ENCODE data around the gene PARP6. TPM values are rescaled to one million over a fixed set of nuclear protein-coding genes. Genes with fewer than 3 reads are reported as not detected.
A peak's percentile ranks its signal among the peaks of the same experiment; 100 is the strongest.

The PARP6 gene
- polyA plus RNA-seq, 3 donors, result 12.9 to 165 (median 13.5) TPM

DNA sequence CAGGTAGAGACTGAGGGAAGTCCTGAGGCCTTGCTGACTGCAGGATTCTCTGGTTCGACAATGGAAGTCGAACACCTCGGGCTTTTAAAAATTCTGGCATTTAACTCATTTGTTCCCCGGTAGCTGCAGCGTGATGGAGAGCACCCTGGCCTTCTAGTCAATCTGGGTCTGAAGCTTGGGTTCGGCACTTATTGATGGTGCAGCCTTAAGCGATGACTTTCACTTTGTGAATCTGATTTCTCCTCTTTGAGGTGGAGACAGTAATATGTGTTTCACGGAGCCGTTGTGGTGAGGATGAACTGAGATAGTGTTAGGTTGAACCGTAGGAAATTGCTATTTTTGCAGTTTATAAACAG lies 621 bp upstream of the PARP6 start:
- Mint-ChIP-seq H3K36me3 (peaks cover 14 to 31% of the 10 kb centered on the region in 2 donors), H3K27ac (peak overlapping the region; percentile 62 to 89 (median 79)), H3K4me1 (peaks cover 27% of the 10 kb centered on the region), H3K9me3 (peaks cover 0 to 2% (median 0%) of the 10 kb centered on the region in 7 donors), H3K27me3 (ENCODE audit: low read depth in 3 of 3) (peaks cover 2 to 7% (median 5%) of the 10 kb centered on the region in 3 donors), H3K4me3 (peak overlapping the region; percentile 74 to 85)
- 44% methylated on average over 5 of the region's 10 CpGs for whole genome bisulfite sequencing (ENCODE audit: insufficient coverage)
- TF ChIP-seq, protein P1, sequence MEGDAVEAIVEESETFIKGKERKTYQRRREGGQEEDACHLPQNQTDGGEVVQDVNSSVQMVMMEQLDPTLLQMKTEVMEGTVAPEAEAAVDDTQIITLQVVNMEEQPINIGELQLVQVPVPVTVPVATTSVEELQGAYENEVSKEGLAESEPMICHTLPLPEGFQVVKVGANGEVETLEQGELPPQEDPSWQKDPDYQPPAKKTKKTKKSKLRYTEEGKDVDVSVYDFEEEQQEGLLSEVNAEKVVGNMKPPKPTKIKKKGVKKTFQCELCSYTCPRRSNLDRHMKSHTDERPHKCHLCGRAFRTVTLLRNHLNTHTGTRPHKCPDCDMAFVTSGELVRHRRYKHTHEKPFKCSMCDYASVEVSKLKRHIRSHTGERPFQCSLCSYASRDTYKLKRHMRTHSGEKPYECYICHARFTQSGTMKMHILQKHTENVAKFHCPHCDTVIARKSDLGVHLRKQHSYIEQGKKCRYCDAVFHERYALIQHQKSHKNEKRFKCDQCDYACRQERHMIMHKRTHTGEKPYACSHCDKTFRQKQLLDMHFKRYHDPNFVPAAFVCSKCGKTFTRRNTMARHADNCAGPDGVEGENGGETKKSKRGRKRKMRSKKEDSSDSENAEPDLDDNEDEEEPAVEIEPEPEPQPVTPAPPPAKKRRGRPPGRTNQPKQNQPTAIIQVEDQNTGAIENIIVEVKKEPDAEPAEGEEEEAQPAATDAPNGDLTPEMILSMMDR (IDR thresholded peaks at IDR 0.05), result peak; percentile 48
- intact Hi-C loops (cut with micrococcal nuclease), result loop anchor here (1.0 to 5.0 kb wide), 4 partner anchors 41 to 154 kb away; partner anchors contain the start of genes GRAMD2A (in 2 of the 2), PKM (in 2 of the 2), MYO9A (in 1 of the 2) and SENP8 (in 1 of the 2)
- Histone ChIP-seq H3K79me2 (ENCODE audit: insufficient read depth, low read length) (peaks cover 20% of the 10 kb centered on the region), H2AFZ (ENCODE audit: insufficient read depth, low read depth, low read length, poor library complexity, severe bottlenecking) (peak overlapping the region; percentile 62), H3K36me3 (replicated peaks in 1 of 2; ENCODE audit: control insufficient read depth in 1 of 2, insufficient read depth in 2 of 2, low read length in 2 of 2) (peaks cover 5 to 10% of the 10 kb centered on the region in 2 donors), H4K20me1 (ENCODE audit: insufficient read depth, low read length) (no peaks in the 10 kb centered on the region), H3K9me3 (replicated peaks in 1 of 2; ENCODE audit: control insufficient read depth in 1 of 2, insufficient read depth in 1 of 2, low read length in 2 of 2) (no peaks in the 10 kb centered on the region), H3K27me3 (ENCODE audit: control insufficient read depth in 2 of 2, insufficient read depth in 2 of 2, low read length in 2 of 2) (no peaks in the 10 kb centered on the region), H3K4me1 (ENCODE audit: control insufficient read depth in 1 of 2, insufficient read depth in 2 of 2, low read length in 2 of 2) (peaks cover 15 to 20% of the 10 kb centered on the region in 2 donors), H3K27ac (ENCODE audit: low read depth in 1 of 2, low read length in 2 of 2) (peak overlapping the region; percentile 14 to 55), H3K4me2 (replicated peaks; ENCODE audit: extremely low read depth, low read length, poor library complexity, severe bottlenecking) (peak overlapping the region; percentile 73), H3K9ac (ENCODE audit: insufficient read depth, low read length, poor library complexity, severe bottlenecking) (no peak overlapping the region), H3K4me3 (replicated peaks in 1 of 3; ENCODE audit: low read depth in 2 of 3, low read length in 3 of 3) (peak overlapping the region; percentile 29 to 70 (median 32))
- DNase-seq, result no peak

- Mint-ChIP-seq H3K27ac (peak overlapping the region; percentile 83 to 93 (median 88)), H3K4me1 (peaks cover 27% of the 10 kb centered on the region), H3K36me3 (peaks cover 22 to 39% of the 10 kb centered on the region in 2 donors), H3K27me3 (ENCODE audit: low read depth in 3 of 3) (peaks cover 2 to 7% (median 2%) of the 10 kb centered on the region in 3 donors), H3K9me3 (peaks cover 0 to 2% (median 0%) of the 10 kb centered on the region in 7 donors), H3K4me3 (peak overlapping the region; percentile 85 to 92)
- Histone ChIP-seq H3K4me2 (replicated peaks; ENCODE audit: extremely low read depth, low read length, poor library complexity, severe bottlenecking) (peak overlapping the region; percentile 94), H3K4me1 (ENCODE audit: control insufficient read depth in 1 of 2, insufficient read depth in 2 of 2, low read length in 2 of 2) (peaks cover 15 to 20% of the 10 kb centered on the region in 2 donors), H3K27ac (ENCODE audit: low read depth in 1 of 2, low read length in 2 of 2) (peak overlapping the region; percentile 46 to 90), H3K36me3 (replicated peaks in 1 of 2; ENCODE audit: control insufficient read depth in 1 of 2, insufficient read depth in 2 of 2, low read length in 2 of 2) (peaks cover 14 to 21% of the 10 kb centered on the region in 2 donors), H4K20me1 (ENCODE audit: insufficient read depth, low read length) (no peaks in the 10 kb centered on the region), H3K9me3 (replicated peaks in 1 of 2; ENCODE audit: control insufficient read depth in 1 of 2, insufficient read depth in 1 of 2, low read length in 2 of 2) (no peaks in the 10 kb centered on the region), H3K9ac (ENCODE audit: insufficient read depth, low read length, poor library complexity, severe bottlenecking) (peak overlapping the region; percentile 83), H3K27me3 (ENCODE audit: control insufficient read depth in 2 of 2, insufficient read depth in 2 of 2, low read length in 2 of 2) (no peaks in the 10 kb centered on the region), H3K4me3 (replicated peaks in 1 of 3; ENCODE audit: low read depth in 2 of 3, low read length in 3 of 3) (peak overlapping the region; percentile 59 to 81 (median 63)), H3K79me2 (ENCODE audit: insufficient read depth, low read length) (peaks cover 20% of the 10 kb centered on the region), H2AFZ (ENCODE audit: insufficient read depth, low read depth, low read length, poor library complexity, severe bottlenecking) (peak overlapping the region; percentile 82)
- no peak for DNase-seq
- intact Hi-C loops (cut with micrococcal nuclease), result loop anchor here (1.0 to 5.0 kb wide), 4 partner anchors 40 to 153 kb away; partner anchors contain the start of genes GRAMD2A (in 2 of the 2), PKM (in 2 of the 2), MYO9A (in 1 of the 2) and SENP8 (in 1 of the 2)
- TF ChIP-seq, protein P1 (IDR thresholded peaks at IDR 0.05), result no peak
- WGBS (ENCODE audit: insufficient coverage), result 0% methylated on average over 9 of the region's 13 CpGs
These were observed 500 bp downstream of the PARP6 start for GRCh38 chr15:72271895-72272212.

Measured in CD14-positive monocyte (primary cell).